Stimulated activated CD4-positive, alpha-beta T cell treated with anti-CD3 and anti-CD28 coated beads, Interleukin-1b, Interleukin-23, amount 100 ng/mL, for 24 hours (primary cell): ENCODE data around the gene DHX32.
"Not testable (repeated sequence)": the region's sequence is repeated elsewhere in the genome, so short reads cannot be mapped to it uniquely, and the experiment has no call there.

Experiments
- DNase-seq, 4 experiments: peaks; one replicate each; pipeline ENCODE4 v3.0.0-alpha.2; 2020; ENCODE audit warnings: low read depth in 4 of 4, low spot score in 1 of 4

The DHX32 gene

GRCh38 chr10:125881192-125881591 lies at the start of gene DHX32:
Gene DHX32, minus strand, starts transcription at chr10:125881292. Its CDS starts 468 bp downstream, at chr10:125880824.
- DNase-seq: no peak

- DNase-seq: no peak
Measured at GRCh38 chr10:125929618-125930017, 48.5 kb upstream of the DHX32 start.

- DNase-seq: no peak
Measured at GRCh38 chr10:125928928-125929585, 48.0 kb upstream of the DHX32 start.

- DNase-seq: not testable (repeated sequence)
Measured at GRCh38 chr10:125927265-125927664, 46.2 kb upstream of the DHX32 start.

- no peak for DNase-seq
Measured at GRCh38 chr10:125926247-125926646, 45.2 kb upstream of the DHX32 start.

GRCh38 chr10:125925262-125925834 lies 44.3 kb upstream of the DHX32 start:
- no peak for DNase-seq

GRCh38 chr10:125921643-125922306 lies 40.7 kb upstream of the DHX32 start:
- not testable (repeated sequence) for DNase-seq

- DNase-seq: not testable (repeated sequence)
Measured at GRCh38 chr10:125917704-125918361, 36.7 kb upstream of the DHX32 start.

- DNase-seq: no peak
Measured at GRCh38 chr10:125916977-125917376, 35.9 kb upstream of the DHX32 start.

GRCh38 chr10:125913277-125913676 lies 32.2 kb upstream of the DHX32 start:
- DNase-seq: not testable (repeated sequence)

- no peak for DNase-seq
Measured at GRCh38 chr10:125911990-125912389, 30.9 kb upstream of the DHX32 start.

GRCh38 chr10:125911145-125911544 lies 30.1 kb upstream of the DHX32 start:
- no peak for DNase-seq

GRCh38 chr10:125909491-125909890 lies 28.4 kb upstream of the DHX32 start:
- not testable (repeated sequence) for DNase-seq

- DNase-seq: not testable (repeated sequence)
Measured at GRCh38 chr10:125908813-125909212, 27.7 kb upstream of the DHX32 start.

GRCh38 chr10:125907598-125907997 lies 26.5 kb upstream of the DHX32 start:
- DNase-seq: not testable (repeated sequence)

GRCh38 chr10:125905069-125905994 lies 24.2 kb upstream of the DHX32 start:
- DNase-seq: not testable (repeated sequence)

- not testable (repeated sequence) for DNase-seq
Measured at GRCh38 chr10:125903135-125903640, 22.1 kb upstream of the DHX32 start.

GRCh38 chr10:125900963-125901362 lies 19.9 kb upstream of the DHX32 start:
- not testable (repeated sequence) for DNase-seq

GRCh38 chr10:125897317-125897716 lies 16.2 kb upstream of the DHX32 start:
- not testable (repeated sequence) for DNase-seq
